GM12873 (cell line): ENCODE data around the gene CBFA2T2.

ENCODE experiments used
- TF ChIP-seq, protein P1 (sequence below): IDR thresholded peaks from 2 replicates; pipeline ENCODE4 v1.5.1; 2012; ENCODE audit warnings: low read depth, mild to moderate bottlenecking, moderate library complexity, low read length, control low read depth; ENCODE audit not compliant: insufficient read depth; ENCODE audit errors: missing control alignments

The CBFA2T2 gene

DNA sequence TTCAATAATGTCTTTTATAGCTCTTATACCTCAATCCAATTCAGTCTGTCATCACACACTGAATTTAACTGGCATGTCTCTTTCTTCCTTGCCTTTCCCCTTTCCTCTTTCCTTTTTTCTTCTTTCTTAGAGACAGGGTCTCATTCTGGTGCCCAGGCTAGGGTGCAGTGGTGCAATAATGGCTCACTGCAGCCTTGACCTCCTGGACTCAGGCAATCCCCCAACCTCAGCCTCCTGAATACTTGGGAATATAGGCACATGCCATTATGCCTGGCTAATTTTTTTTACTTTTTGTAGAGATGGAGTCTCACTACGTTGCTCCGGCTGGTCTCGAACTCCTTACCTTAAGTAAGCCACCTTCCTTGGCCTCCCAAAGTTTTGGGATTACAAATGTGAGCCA is 65.9 kb downstream of the CBFA2T2 start:
- TF ChIP-seq, protein P1, sequence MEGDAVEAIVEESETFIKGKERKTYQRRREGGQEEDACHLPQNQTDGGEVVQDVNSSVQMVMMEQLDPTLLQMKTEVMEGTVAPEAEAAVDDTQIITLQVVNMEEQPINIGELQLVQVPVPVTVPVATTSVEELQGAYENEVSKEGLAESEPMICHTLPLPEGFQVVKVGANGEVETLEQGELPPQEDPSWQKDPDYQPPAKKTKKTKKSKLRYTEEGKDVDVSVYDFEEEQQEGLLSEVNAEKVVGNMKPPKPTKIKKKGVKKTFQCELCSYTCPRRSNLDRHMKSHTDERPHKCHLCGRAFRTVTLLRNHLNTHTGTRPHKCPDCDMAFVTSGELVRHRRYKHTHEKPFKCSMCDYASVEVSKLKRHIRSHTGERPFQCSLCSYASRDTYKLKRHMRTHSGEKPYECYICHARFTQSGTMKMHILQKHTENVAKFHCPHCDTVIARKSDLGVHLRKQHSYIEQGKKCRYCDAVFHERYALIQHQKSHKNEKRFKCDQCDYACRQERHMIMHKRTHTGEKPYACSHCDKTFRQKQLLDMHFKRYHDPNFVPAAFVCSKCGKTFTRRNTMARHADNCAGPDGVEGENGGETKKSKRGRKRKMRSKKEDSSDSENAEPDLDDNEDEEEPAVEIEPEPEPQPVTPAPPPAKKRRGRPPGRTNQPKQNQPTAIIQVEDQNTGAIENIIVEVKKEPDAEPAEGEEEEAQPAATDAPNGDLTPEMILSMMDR, result no peak

DNA sequence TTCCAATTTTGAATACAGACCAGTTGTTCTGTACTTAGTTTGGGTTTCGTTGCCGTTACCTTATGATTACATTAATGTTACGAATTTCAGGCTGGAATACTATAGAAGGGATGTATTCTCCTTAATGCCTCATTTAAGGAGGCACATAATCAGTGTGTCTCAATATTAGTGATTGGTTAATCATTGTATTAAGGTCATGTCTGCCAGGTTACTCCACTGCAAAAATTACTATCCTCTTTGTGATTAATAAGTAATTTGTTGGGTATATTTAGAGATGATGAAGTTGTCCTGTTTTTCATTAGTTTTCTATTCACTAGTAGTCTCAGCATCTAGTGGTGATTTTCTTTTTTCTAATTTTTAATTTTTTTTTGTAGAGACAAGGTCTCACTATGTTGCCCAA is 66.3 kb downstream of the CBFA2T2 start:
- TF ChIP-seq, protein P1, result no peak

DNA sequence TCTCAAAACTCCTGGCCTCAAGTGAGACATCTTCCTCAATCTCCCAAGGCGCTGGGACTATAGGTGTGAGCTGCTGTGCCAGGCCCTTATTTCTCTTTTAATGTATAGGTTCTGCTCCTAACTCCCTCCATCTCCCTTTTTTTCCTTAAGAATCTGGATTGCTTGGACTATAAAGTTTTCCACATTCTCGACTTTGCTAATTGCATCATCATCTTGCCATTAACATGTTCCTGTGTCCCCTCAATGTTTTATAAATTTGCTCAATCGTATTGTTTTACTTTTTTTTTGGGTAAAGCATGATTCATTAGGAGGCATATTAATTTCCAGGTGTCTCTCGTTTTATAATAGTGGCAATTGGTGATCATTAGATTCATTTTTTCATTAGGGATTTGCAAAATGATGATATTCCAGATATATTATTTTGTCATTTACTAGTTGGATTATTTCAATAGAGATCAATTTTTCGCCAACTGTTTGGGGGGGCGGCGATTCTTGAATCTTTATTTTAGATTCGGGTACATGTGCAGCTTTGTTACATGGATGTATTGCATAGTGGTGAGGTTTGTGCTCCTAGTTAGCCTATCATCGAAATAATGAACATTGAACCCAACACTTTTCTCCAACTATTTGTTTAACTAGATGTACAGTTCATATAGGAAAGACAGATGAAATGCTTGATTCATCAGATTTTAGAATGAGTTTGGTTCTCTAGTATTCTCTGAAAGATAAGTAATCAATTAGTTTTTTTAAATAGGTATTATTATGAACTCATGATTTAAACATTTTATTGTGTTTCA is 68.7 kb downstream of the CBFA2T2 start:
- TF ChIP-seq, protein P1, result no peak

DNA sequence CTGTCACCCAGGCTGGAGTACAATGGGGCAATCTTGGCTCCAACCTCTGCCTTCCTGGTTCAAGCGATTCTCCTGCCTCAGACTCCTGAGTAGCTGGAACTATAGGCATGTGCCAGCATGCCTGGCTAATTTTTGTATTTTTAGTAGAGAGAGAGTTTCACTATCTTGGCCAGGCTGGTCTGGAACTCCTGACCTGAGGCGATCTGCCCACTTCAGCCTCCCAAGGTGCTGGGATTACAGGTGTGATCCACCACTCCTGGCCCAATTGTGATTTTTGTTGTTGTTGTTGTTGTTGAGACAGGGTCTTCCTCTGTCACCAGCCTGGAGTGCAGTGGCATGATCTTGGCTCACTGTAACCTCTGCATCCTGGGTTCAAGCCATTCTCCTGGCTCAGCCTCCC is 69.3 kb downstream of the CBFA2T2 start:
- TF ChIP-seq, protein P1, result no peak

DNA sequence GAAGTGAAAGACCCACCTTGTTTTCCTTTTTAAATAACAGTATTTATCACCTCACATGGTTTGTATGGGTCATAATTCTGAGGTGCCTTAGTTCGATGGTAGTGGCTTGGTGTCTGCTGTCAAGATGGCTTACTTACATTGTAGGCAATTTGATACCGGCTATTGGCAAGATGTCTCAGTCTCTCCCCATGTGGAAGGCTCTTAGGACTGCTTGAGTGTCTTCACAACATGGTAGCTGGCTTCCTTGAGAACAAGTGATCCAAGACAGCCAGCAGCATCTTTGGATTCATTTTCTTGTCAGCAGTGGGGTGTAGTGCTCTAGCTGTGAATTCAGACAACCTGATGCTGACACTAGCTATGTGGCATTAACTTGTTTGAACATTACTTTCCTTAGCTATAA is 70.1 kb downstream of the CBFA2T2 start:
- TF ChIP-seq, protein P1, result no peak

DNA sequence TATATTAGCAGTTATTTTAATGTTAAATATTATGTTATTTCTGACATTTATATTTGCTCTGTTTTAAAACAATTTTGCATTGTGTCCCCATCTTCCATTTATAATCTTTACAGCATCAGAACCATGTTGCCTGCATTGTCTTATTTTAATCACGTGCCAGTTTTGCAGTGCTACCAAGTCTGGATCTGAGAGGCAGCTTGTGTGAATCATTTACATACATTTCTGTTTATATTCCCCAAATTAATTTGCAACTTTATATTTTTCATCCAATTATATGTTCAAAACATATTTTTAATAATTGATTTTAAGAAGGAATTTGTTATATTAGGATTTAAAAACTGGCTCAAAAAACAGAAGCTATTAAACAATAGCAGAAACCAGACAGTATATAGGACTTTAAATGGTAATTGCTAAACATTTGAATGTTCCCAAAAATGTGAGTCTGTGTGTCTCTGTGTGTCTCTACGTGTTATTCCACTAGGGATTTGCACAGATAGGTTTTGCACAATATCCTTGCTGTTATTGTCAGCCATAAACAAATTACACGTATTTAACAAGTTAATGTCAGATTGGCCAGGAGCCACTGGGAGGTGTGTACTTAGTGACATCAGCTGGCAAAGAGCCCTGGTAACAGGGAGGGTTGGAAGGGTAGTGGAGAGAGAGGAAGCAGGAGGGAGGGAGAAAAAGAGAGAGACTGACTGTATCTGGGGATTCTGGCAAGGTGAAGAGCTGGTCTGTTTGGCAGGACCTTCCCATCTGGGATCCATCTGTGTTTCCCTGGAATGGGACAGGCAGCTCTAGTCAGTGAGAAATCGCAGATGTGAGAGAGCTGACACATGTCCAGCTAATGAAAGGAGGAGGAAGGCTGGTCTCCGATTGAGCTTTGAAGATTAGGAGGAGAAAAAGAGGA is 72.1 kb downstream of the CBFA2T2 start:
- TF ChIP-seq, protein P1, result no peak

DNA sequence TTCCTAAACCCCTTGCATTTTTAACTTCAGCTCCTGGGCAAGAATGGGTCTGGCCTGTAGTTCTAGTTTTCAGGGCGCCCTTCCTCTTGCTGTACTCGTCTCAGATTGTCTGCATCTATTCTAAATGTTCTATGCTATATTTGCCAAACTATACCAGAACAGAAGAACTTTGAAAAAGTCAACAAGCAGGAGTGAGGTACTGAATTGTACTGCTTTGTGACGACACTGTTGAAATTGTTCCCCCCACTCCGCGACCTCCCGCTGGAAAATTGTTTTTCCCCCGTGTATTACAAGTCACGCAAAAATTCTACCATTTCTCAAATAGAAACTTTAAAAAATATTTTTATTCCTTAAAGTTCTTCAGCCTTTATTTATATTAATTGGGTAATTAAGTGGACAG is 73.9 kb downstream of the CBFA2T2 start:
- TF ChIP-seq, protein P1, result no peak
